Measurements from ENCODE around the gene KCNJ16. TPM values are rescaled to one million over a fixed set of nuclear protein-coding genes. Genes with fewer than 3 reads are reported as not detected.

KCNJ16 gene
- total RNA-seq, 1 experiment from 2014 or later, result not detected

GRCh38 chr17:70132505-70132904 is 57.5 kb downstream of the KCNJ16 start:
- Histone ChIP-seq H4K20me1 (ENCODE audit: low read length) (no peaks in the 10 kb centered on the region), H3K36me3 (ENCODE audit: low read depth, low read length) (no peaks in the 10 kb centered on the region), H2AFZ (ENCODE audit: low read length) (no peak overlapping the region), H3K4me3 (ENCODE audit: low read length) (no peak overlapping the region), H3K4me2 (ENCODE audit: low read length) (no peak overlapping the region), H3K9me3 (ENCODE audit: low read length) (no peaks in the 10 kb centered on the region), H3F3A (ENCODE audit: low read length, unreplicated experiment) (no peaks in the 10 kb centered on the region), H3K79me2 (ENCODE audit: low read length) (no peaks in the 10 kb centered on the region), H3K27me3 (ENCODE audit: low read length) (no peaks in the 10 kb centered on the region), H3K27ac (ENCODE audit: low read length) (no peak overlapping the region), H3K4me1 (ENCODE audit: insufficient read depth, low read length) (peaks cover 10% of the 10 kb centered on the region), H3K9ac (ENCODE audit: low read length) (no peak overlapping the region), H3K9me2 (replicated peaks; ENCODE audit: low read length) (no peaks in the 10 kb centered on the region)
- BruUV-seq (replicated peaks), result no TSS peak
- intact Hi-C loops (cut with micrococcal nuclease), result no loop called here
- TF ChIP-seq EZH2phosphoT487 (IDR thresholded peaks at IDR 0.05; ENCODE audit: borderline replicate concordance, low read length), result no peak
- TF ChIP-seq, protein P1, sequence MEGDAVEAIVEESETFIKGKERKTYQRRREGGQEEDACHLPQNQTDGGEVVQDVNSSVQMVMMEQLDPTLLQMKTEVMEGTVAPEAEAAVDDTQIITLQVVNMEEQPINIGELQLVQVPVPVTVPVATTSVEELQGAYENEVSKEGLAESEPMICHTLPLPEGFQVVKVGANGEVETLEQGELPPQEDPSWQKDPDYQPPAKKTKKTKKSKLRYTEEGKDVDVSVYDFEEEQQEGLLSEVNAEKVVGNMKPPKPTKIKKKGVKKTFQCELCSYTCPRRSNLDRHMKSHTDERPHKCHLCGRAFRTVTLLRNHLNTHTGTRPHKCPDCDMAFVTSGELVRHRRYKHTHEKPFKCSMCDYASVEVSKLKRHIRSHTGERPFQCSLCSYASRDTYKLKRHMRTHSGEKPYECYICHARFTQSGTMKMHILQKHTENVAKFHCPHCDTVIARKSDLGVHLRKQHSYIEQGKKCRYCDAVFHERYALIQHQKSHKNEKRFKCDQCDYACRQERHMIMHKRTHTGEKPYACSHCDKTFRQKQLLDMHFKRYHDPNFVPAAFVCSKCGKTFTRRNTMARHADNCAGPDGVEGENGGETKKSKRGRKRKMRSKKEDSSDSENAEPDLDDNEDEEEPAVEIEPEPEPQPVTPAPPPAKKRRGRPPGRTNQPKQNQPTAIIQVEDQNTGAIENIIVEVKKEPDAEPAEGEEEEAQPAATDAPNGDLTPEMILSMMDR (conservative IDR thresholded peaks at IDR 0.05; ENCODE audit: low read depth, low read length), result no peak
- no peak for TF ChIP-seq EZH2 (IDR thresholded peaks at IDR 0.05; ENCODE audit: low read length, unreplicated experiment)
- ATAC-seq, result no peak
- no peak for DNase-seq
- ChIA-PET CTCF (no interaction called here), POLR2A (ENCODE audit: unreplicated experiment) (no interaction called here)

DNA sequence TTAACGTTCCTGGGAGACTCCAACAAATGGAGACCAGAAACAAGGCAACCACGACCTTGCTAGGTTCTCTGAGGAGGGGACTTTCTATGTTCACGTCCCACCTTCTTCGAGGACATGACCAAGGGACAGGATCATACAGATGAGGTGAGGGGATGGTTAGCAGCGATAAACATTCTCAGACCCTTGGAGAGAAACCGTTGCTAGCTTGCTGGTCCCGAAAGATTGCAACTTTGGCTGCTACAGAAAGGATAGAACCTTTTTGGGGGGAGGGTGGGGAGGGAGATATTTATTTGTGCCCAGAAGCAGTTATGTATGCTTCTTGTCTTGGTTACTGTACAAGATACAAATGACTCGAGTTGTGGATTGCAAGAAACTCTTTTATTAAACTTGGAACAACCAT is 59.0 kb downstream of the KCNJ16 start:
- intact Hi-C loops (cut with micrococcal nuclease), result no loop called here
- no peak overlapping the region for H3K4me2 ChIP-seq (ENCODE audit: low read length)
- no peak for ATAC-seq
- no peak overlapping the region for H2AFZ ChIP-seq (ENCODE audit: low read length)
- H3K27me3 ChIP-seq (ENCODE audit: low read length), result no peaks in the 10 kb centered on the region
- DNase-seq, result no peak
- POLR2A ChIA-PET (ENCODE audit: unreplicated experiment), result no interaction called here
- no peaks in the 10 kb centered on the region for H3K79me2 ChIP-seq (ENCODE audit: low read length)
- CTCF ChIA-PET, result no interaction called here
- H3K9me2 ChIP-seq (replicated peaks; ENCODE audit: low read length), result no peaks in the 10 kb centered on the region
- H3K9me3 ChIP-seq (ENCODE audit: low read length), result no peaks in the 10 kb centered on the region
- BruUV-seq (replicated peaks), result no TSS peak
- TF ChIP-seq EZH2phosphoT487 (IDR thresholded peaks at IDR 0.05; ENCODE audit: borderline replicate concordance, low read length) (no peak), EZH2 (IDR thresholded peaks at IDR 0.05; ENCODE audit: low read length, unreplicated experiment) (no peak)
- TF ChIP-seq, protein P1 (conservative IDR thresholded peaks at IDR 0.05; ENCODE audit: low read depth, low read length), result no peak
- H3K4me1 ChIP-seq (ENCODE audit: insufficient read depth, low read length), result peaks cover 16% of the 10 kb centered on the region
- H3K27ac ChIP-seq (ENCODE audit: low read length), result no peak overlapping the region
- H3K4me3 ChIP-seq (ENCODE audit: low read length), result no peak overlapping the region
- no peaks in the 10 kb centered on the region for H4K20me1 ChIP-seq (ENCODE audit: low read length)
- no peaks in the 10 kb centered on the region for H3F3A ChIP-seq (ENCODE audit: low read length, unreplicated experiment)
- no peak overlapping the region for H3K9ac ChIP-seq (ENCODE audit: low read length)
- no peaks in the 10 kb centered on the region for H3K36me3 ChIP-seq (ENCODE audit: low read depth, low read length)

DNA sequence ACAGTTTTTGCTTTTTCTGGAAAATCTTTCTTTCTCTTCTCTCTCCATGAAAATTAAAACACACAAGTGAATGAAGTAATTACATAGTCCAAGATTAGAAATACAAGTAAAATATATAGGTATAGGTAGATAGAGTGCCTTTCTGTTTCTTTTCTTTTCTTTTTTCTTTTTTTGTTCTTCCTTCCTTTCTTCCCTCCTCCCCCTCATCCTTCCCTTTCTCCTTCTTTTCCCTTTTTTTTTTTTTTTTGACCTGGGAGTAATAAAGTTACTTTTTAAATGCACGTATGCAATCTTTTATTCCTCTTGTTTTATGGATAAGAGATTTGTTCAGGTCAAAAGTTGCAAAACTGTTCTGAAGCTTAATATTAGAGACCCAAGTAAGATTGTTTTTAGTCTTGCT is 59.8 kb downstream of the KCNJ16 start:
- ChIA-PET POLR2A (ENCODE audit: unreplicated experiment) (no interaction called here), CTCF (no interaction called here)
- H4K20me1 ChIP-seq (ENCODE audit: low read length), result no peaks in the 10 kb centered on the region
- TF ChIP-seq EZH2 (IDR thresholded peaks at IDR 0.05; ENCODE audit: low read length, unreplicated experiment) (no peak), EZH2phosphoT487 (IDR thresholded peaks at IDR 0.05; ENCODE audit: borderline replicate concordance, low read length) (no peak)
- TF ChIP-seq, protein P1 (conservative IDR thresholded peaks at IDR 0.05; ENCODE audit: low read depth, low read length), result no peak
- no peaks in the 10 kb centered on the region for H3K27me3 ChIP-seq (ENCODE audit: low read length)
- ATAC-seq, result no peak
- H3K79me2 ChIP-seq (ENCODE audit: low read length), result no peaks in the 10 kb centered on the region
- H3K9ac ChIP-seq (ENCODE audit: low read length), result no peak overlapping the region
- H3K27ac ChIP-seq (ENCODE audit: low read length), result no peak overlapping the region
- no peak overlapping the region for H3K4me2 ChIP-seq (ENCODE audit: low read length)
- peaks cover 16% of the 10 kb centered on the region for H3K4me1 ChIP-seq (ENCODE audit: insufficient read depth, low read length)
- no peak overlapping the region for H2AFZ ChIP-seq (ENCODE audit: low read length)
- BruUV-seq (replicated peaks), result no TSS peak
- intact Hi-C loops (cut with micrococcal nuclease), result loop anchor here (5.0 kb wide), 3 partner anchors 107 to 372 kb away; no protein-coding TSS in a partner anchor
- no peaks in the 10 kb centered on the region for H3K36me3 ChIP-seq (ENCODE audit: low read depth, low read length)
- no peaks in the 10 kb centered on the region for H3K9me3 ChIP-seq (ENCODE audit: low read length)
- DNase-seq, result no peak
- H3K4me3 ChIP-seq (ENCODE audit: low read length), result no peak overlapping the region
- H3F3A ChIP-seq (ENCODE audit: low read length, unreplicated experiment), result no peaks in the 10 kb centered on the region
- no peaks in the 10 kb centered on the region for H3K9me2 ChIP-seq (replicated peaks; ENCODE audit: low read length)
